BLaER1 (cell line): ENCODE measurements around the gene PGS1.

Experiments
- H3K27ac ChIP-seq: shearing (Covaris generic); formaldehyde crosslinking; 2 replicates; pipeline ENCODE4 v1.8.1; 2022
- H3K27me3 ChIP-seq: shearing (Covaris generic); formaldehyde crosslinking; 2 replicates; pipeline ENCODE4 v1.8.1; 2022
- H3K36me3 ChIP-seq: shearing (Covaris generic); formaldehyde crosslinking; 2 replicates; pipeline ENCODE4 v1.8.1; 2022
- H3K4me1 ChIP-seq: shearing (Covaris generic); formaldehyde crosslinking; 2 replicates; pipeline ENCODE4 v1.8.1; 2022
- H3K4me2 ChIP-seq: shearing (Covaris generic); formaldehyde crosslinking; 2 replicates; pipeline ENCODE4 v1.8.1; 2022
- H3K4me3 ChIP-seq: shearing (Covaris generic); formaldehyde crosslinking; 2 replicates; pipeline ENCODE4 v1.8.1; 2022
- H3K9ac ChIP-seq: shearing (Covaris generic); formaldehyde crosslinking; 2 replicates; pipeline ENCODE4 v1.8.1; 2022
- H3K9me3 ChIP-seq: shearing (Covaris generic); formaldehyde crosslinking; 2 replicates; pipeline ENCODE4 v1.8.1; 2022
- H4K20me1 ChIP-seq: shearing (Covaris generic); formaldehyde crosslinking; 2 replicates; pipeline ENCODE4 v1.8.1; 2022
- Cebpa-rat ChIP-seq: shearing (Covaris generic); IDR thresholded peaks from 2 replicates; pipeline ENCODE4 v1.8.1; 2022

Gene PGS1

DNA sequence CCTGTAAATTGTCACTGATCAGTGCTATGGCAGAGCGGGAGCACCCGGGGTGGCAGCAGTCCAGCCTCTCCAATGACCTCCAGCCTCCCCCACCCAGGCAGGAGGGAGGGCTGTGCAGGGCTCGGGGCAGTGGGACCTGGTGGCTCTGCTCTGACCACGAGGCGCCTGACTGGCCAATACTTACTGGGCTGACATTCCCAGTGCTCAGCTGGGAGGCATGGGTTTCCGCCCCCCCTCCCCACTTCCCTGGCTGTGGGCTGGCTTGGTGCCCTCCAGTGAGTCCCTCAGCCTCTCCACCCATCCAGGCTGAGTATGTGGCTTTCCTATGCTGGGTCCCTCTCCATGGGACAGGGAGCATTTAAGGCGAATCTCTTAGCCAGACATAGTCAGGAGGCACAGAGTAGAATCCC is 21.3 kb upstream of the PGS1 start:
- no peak overlapping the region for H3K4me3 ChIP-seq

DNA sequence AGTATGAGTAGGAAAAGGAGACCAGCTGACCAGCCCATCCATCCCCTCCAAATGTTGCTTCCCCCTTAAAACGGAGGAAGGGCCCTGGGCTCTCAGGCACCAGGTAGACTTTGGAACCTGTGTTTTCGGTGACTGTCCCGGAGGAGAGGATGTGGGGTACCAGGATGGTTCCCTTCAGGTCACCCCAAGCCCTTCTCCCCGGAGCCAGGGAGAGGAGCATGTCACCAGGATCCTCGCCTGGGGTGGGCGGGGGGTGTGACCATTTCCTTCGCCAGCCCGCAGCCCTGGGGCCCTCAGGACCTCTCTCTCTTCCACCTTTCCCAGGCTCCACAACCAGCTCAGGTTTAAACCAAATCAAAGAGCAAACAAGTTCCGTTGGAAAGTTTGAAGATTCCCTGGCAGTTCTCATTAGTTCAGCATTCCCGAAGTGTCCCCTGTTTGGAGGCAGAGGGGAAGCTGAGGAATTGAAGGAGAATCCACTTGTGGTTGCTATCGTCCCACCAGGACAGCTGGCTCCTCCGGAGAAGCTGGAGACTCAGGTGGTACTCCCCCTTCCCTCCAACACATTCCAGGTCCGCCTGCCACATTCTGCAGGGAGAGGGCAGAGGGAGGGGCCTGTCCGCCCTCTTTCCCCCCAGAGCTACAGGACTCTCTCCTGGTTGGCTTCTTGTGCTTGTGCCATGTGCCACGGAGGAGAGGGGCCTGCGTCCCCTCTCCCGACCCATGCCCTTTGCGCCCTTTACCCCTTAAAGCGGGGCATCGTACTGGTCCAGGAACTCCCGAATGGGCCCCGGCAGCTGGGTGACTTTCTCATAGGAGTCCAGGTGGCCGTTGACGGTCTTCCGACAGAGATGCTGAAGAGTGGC is 20.5 kb upstream of the PGS1 start:
- H3K27ac ChIP-seq = no peak overlapping the region
- TF ChIP-seq Cebpa-rat = no peak
- no peaks in the 10 kb centered on the region for H3K36me3 ChIP-seq
- H3K9ac ChIP-seq = no peak overlapping the region
- H3K4me2 ChIP-seq = no peak overlapping the region
- H3K4me1 ChIP-seq = peaks cover 32% of the 10 kb centered on the region
- no peaks in the 10 kb centered on the region for H3K9me3 ChIP-seq
- no peak overlapping the region for H3K4me3 ChIP-seq
- H4K20me1 ChIP-seq = peaks cover 28% of the 10 kb centered on the region
- peaks cover 74% of the 10 kb centered on the region for H3K27me3 ChIP-seq

More for the DNA sequence above, 21.3 kb upstream of the PGS1 start:
- no peak overlapping the region for H3K4me2 ChIP-seq
- H3K27ac ChIP-seq = no peak overlapping the region
- no peak overlapping the region for H3K9ac ChIP-seq
- H4K20me1 ChIP-seq = peaks cover 28% of the 10 kb centered on the region
- H3K36me3 ChIP-seq = no peaks in the 10 kb centered on the region
- TF ChIP-seq Cebpa-rat = no peak
- no peaks in the 10 kb centered on the region for H3K9me3 ChIP-seq
- peaks cover 74% of the 10 kb centered on the region for H3K27me3 ChIP-seq
- peaks cover 38% of the 10 kb centered on the region for H3K4me1 ChIP-seq

DNA sequence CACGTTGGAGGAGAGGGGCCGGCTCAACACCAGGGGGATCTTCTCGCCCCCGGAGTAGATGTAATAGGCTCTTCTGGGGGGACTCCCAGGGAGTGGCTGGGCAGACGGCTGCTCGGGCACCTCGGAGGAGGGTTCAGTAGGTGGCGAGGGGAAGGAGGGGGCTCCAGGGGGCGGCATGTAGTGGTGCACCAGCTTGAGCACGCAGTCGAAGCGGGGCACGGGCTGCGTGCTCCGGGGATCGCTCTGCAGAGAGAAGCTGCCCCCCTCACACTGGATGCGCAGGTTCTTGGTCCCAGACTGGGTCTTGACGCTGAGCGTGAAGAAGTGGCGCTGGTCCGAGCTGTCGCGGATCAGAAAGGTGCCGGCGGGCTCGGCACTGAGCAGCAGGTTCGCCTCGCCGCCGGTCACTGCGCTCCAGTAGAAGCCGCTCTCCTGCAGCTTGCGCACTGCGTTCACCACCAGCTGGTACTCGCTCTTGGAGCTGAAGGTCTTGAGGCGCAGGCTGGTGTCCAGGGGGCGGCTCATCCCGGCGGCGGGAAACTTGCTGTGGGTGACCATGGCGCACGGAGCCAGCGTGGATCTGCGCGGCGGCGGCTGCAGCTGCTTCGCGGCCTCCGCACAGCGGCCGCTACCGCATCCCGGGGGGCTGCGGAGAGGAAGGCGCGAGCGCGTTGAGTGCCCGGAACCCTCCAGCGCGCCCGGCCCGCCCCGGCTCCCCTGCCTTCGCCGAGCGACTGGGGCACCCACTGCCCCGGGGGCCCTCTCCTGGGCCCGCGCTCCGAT is 19.7 kb upstream of the PGS1 start:
- H3K27ac ChIP-seq = no peak overlapping the region
- H3K27me3 ChIP-seq = peaks cover 67% of the 10 kb centered on the region
- H3K36me3 ChIP-seq = no peaks in the 10 kb centered on the region
- H3K9ac ChIP-seq = no peak overlapping the region
- H4K20me1 ChIP-seq = peaks cover 28% of the 10 kb centered on the region
- H3K9me3 ChIP-seq = no peaks in the 10 kb centered on the region
- H3K4me2 ChIP-seq = peak overlapping the region; percentile 100
- peaks cover 25% of the 10 kb centered on the region for H3K4me1 ChIP-seq
- TF ChIP-seq Cebpa-rat = no peak
- H3K4me3 ChIP-seq = peak overlapping the region; percentile 69

DNA sequence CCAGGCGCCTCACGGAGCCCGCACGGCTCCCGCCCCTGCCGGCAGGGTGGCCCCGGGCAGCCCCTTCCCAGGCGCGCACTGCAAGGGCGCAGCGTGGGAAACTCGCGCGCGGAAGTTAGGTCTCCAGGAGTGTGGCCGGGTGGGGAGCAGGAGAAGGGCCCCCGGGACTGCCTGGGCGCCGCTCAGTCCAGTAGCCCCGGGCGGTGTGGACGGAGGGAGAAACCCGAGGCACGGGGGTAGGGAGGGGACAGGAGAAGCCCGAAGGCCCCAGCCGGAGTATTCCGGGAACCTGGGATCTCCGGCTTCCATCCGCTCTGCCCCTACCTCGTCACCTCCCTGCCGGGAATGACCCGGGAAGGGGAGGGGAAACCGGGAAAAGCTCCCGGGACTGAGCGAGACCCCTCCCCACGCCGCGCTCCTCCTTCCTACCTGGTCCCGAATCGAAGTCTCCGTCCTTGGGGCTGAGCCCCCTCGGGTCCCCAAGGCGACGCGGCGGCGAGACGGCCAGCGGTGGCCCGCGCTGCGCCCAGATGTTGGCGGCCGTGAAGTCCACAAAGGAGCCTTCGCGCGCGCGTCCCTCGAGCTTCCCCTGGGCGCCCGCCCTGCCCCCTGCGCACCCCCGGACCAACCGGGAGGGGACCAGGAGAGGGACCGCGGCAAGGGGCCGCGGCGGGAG is 19.0 kb upstream of the PGS1 start:
- H3K4me2 ChIP-seq = peak overlapping the region; percentile 100
- no peaks in the 10 kb centered on the region for H3K9me3 ChIP-seq
- no peaks in the 10 kb centered on the region for H3K36me3 ChIP-seq
- peaks cover 31% of the 10 kb centered on the region for H3K4me1 ChIP-seq
- H3K9ac ChIP-seq = peak overlapping the region; percentile 63; the same call in 1 of the 2 replicates
- H3K27ac ChIP-seq = no peak overlapping the region
- H3K4me3 ChIP-seq = peak overlapping the region; percentile 69
- H3K27me3 ChIP-seq = peaks cover 62% of the 10 kb centered on the region
- peaks cover 28% of the 10 kb centered on the region for H4K20me1 ChIP-seq
- no peak for TF ChIP-seq Cebpa-rat

DNA sequence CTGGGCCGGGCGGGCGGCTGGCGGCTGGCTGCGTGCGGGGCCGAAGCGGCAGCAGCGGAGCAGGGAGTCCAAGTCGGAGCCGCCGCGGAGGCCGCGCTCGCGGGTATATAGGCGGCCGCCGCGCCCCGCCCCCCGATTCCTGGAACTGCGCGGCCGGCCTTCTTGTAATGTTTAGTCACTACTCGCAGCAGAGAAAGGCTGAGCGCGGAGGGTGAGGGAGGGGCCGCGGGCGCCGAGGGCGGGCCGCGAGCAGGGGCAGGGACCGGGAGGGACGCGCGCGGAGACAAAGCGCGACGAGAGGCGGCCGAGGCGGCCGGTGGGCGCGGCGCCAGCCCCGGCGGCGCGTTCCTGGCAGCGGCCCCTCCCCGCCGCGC is 18.5 kb upstream of the PGS1 start, which contains the start of gene SOCS3:
TSS of gene SOCS3 (minus strand) at position 81 of the 374 bp plus-strand sequence. CDS start 982 bp downstream, outside the sequence.
- Histone ChIP-seq H3K4me2 (peak within 1 kb of the TSS; percentile 100), H3K4me1 (peaks cover 36% of the 10 kb centered on the region), H3K27me3 (peaks cover 62% of the 10 kb centered on the region), H4K20me1 (peaks cover 28% of the 10 kb centered on the region), H3K27ac (no peak within 1 kb of the TSS), H3K36me3 (no peaks in the 10 kb centered on the region), H3K9me3 (no peaks in the 10 kb centered on the region), H3K4me3 (peak within 1 kb of the TSS; percentile 69), H3K9ac (peak within 1 kb of the TSS; percentile 63; the same call in 1 of the 2 replicates)
- TF ChIP-seq Cebpa-rat = no peak

DNA sequence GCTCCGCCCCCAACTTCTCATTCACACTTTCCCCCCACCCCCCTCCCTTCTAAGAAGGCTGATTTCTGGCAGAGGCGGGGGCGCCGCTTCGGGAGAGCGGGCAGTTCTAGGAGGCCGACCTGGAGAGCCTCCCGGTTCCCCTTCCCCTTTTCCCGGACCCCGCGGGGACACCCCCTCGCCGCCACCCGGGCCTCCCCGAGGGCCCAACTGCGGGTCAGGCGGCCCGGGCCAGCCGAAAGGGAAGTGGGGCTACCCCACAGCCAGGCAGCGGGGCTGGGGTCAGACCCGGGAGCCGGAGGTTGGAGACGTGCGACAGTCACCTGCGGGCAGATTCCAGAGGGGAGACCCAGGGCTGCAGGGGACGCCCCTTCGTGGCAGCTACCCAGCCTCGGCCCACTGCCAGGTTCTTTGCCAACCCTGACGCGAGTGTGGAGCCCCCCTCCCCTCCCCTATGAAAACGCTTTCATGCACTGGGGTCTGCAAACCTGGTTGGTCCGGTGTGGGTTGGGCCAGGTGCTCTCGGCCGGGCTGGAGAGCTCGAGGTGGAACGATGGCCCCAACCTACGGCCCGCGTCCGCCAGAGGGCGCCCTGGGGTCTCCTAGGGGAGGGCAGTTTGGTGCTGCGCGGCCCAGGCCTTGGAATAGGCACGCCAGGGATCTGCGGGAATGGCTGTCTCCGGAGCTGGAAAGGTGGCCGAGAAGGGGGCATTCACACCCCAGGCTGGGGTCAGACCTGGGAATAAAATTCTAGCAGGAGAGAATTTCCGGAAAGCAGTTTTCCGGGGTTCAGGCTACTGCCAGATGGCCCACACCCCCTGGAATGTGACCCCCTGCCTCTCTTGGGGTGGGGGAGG is 17.9 kb upstream of the PGS1 start:
- TF ChIP-seq Cebpa-rat = no peak
- no peak overlapping the region for H3K27ac ChIP-seq
- no peaks in the 10 kb centered on the region for H3K9me3 ChIP-seq
- no peaks in the 10 kb centered on the region for H3K36me3 ChIP-seq
- peak overlapping the region; percentile 69 for H3K4me3 ChIP-seq
- H3K4me1 ChIP-seq = peaks cover 42% of the 10 kb centered on the region
- H3K9ac ChIP-seq = peak overlapping the region; percentile 48; the same call in 1 of the 2 replicates
- H4K20me1 ChIP-seq = peaks cover 28% of the 10 kb centered on the region
- peaks cover 63% of the 10 kb centered on the region for H3K27me3 ChIP-seq
- peak overlapping the region; percentile 100 for H3K4me2 ChIP-seq

DNA sequence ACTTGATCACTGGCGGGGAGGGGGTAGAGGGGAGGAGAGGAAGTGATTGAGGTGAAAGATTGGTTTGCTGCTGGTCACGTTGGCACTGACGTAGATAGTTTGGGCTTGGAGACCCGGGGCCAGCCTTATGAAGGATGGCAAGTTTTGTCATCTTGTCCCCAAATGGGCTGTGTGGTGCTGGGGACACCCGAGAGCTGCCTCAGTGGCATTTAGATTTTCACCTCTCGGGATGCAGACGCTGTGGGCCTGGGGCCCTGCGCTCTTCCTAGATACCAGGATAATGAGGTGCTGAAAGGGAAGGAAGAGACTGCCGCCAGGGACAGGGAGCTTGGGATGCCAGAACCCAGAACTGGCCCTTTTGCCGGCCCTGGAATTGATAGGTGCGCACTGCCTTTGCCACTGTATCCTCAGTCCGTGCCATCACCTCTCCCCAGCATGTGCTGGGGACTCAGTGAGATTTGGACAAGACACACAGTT is 17.2 kb upstream of the PGS1 start:
- TF ChIP-seq Cebpa-rat = no peak

DNA sequence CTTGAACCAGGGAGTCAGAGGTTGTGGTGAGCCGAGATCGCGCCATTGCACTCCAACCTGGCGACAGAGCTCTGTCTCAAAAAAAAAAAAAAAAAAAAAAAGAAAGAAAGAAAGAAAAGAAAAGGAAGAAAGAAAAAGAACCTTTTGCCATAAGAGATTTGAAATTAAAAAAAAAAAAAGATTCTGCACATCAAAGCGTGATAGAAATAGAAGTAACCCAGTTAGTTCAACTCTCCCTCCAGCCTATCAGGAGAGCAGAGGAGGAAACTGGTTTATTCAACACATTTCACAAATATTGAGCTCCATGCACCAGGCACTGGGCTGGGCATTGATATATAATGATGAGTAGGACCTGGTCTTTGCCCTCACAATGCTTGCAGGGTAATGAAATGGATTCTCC is 16.2 kb upstream of the PGS1 start:
- Histone ChIP-seq H3K4me2 (no peak overlapping the region), H3K4me1 (peaks cover 53% of the 10 kb centered on the region), H3K27me3 (peaks cover 50% of the 10 kb centered on the region)

More for the DNA sequence above, 17.2 kb upstream of the PGS1 start:
- peaks cover 57% of the 10 kb centered on the region for H3K27me3 ChIP-seq
- H3K36me3 ChIP-seq = no peaks in the 10 kb centered on the region
- no peak overlapping the region for H3K27ac ChIP-seq
- H3K9ac ChIP-seq = no peak overlapping the region
- H3K9me3 ChIP-seq = no peaks in the 10 kb centered on the region
- peaks cover 45% of the 10 kb centered on the region for H3K4me1 ChIP-seq
- H3K4me2 ChIP-seq = peak overlapping the region; percentile 100; the same call in 1 of the 2 replicates
- no peak overlapping the region for H3K4me3 ChIP-seq
- peaks cover 28% of the 10 kb centered on the region for H4K20me1 ChIP-seq

More for the DNA sequence above, 16.2 kb upstream of the PGS1 start:
- peaks cover 27% of the 10 kb centered on the region for H4K20me1 ChIP-seq
- TF ChIP-seq Cebpa-rat = no peak
- H3K9ac ChIP-seq = no peak overlapping the region
- no peak overlapping the region for H3K4me3 ChIP-seq
- H3K27ac ChIP-seq = no peak overlapping the region
- no peaks in the 10 kb centered on the region for H3K36me3 ChIP-seq
- H3K9me3 ChIP-seq = no peaks in the 10 kb centered on the region
